Psoas muscle (tissue), 8 donors: ENCODE data around the gene CCDC57. TPM values are rescaled to one million over a fixed set of nuclear protein-coding genes. Genes with fewer than 3 reads are reported as not detected.
"Not testable (repeated sequence)": the region's sequence is repeated elsewhere in the genome, so short reads cannot be mapped to it uniquely, and the experiment has no call there.

Experiments
- ATAC-seq, 4 donors: fragments of 200-7000 bp; cut with Tn5 transposase; one replicate each; pipeline ENCODE4 v1.9.1; 2020; ENCODE audit warnings: moderate library complexity in 3 of 4, mild to moderate bottlenecking in 2 of 4
- DNase-seq, 2 donors: peaks; one replicate each; pipeline ENCODE4 v3.0.0-alpha.2; 2020
- H3K27ac ChIP-seq: fragments of 200-600 bp; one replicate; pipeline ENCODE4 v1.8.0; 2022
- H3K27me3 ChIP-seq, 3 donors: fragments of 200-600 bp in 1 of 3; one replicate each; pipeline versions ENCODE4 v1.6.1 to v1.8.0; 2013 to 2022; ENCODE audit warnings: low read length in 2 of 3, mild to moderate bottlenecking in 2 of 3, moderate library complexity in 1 of 3; ENCODE audit not compliant: insufficient read depth in 3 of 3
- H3K36me3 ChIP-seq, 2 donors: fragments of 200-600 bp in 1 of 2; one replicate each; pipeline versions ENCODE4 v1.6.1 to v1.8.0; 2013 to 2022; ENCODE audit warnings: low read depth in 1 of 2, mild to moderate bottlenecking in 1 of 2, moderate library complexity in 1 of 2; ENCODE audit not compliant: insufficient read depth in 1 of 2
- H3K4me1 ChIP-seq: fragments of 200-600 bp; one replicate; pipeline ENCODE4 v1.8.0; 2022
- H3K4me3 ChIP-seq: fragments of 200-600 bp; one replicate; pipeline ENCODE4 v1.8.0; 2022; ENCODE audit warnings: mild to moderate bottlenecking
- H3K9me3 ChIP-seq: fragments of 200-600 bp; one replicate; pipeline ENCODE4 v1.8.0; 2022
- CTCF ChIP-seq: fragments of 200-600 bp; IDR thresholded peaks from one replicate; pipeline ENCODE4 v1.8.0; 2022; ENCODE audit warnings: antibody characterized with exemption
- WGBS, 3 donors: extraction: QIAGEN DNeasy Blood & Tissue Kit; methylation state at CpG; one replicate each; pipeline versions ENCODE4 v1.1.6 to v1.1.7; 2013; 5-methylcytosine and 5-hydroxymethylcytosine counted together
- intact Hi-C, 2 donors: fragments of 100-400 bp; cut with DNase I; formaldehyde crosslinking; loops; one replicate each; pipeline versions ENCODE4 v1.11.0 to v1.14.2; 2022
- polyA plus RNA-seq, 3 donors: library from polyadenylated mRNA; stranded (reverse); fragments of 200-250 nt; gene quantifications; one replicate each; pipeline ENCODE4 v1.2.3, GENCODE V29; 2013
- total RNA-seq, 4 donors: library from RNA; stranded (reverse); fragmentation: NEBNext Ultra II Directional in 2 of 4; extraction: Animal tissue kit (Norgen Biotek cat#: 25700) in 2 of 4; gene quantifications; one replicate each; pipeline versions ENCODE4 v1.2.1 to v1.2.4, GENCODE V29; 2021 to 2023
- donor health status: healthy with polysubstance abuse.
- donor health status: DM: no; HTN: no; CAD: no; lungs with moderate emphysema.
- donor health status: Bipolar disorder and iron deficiency.
- donor health status: healthy.
- donor health status: DM: yes; HTN: yes; CAD: no.
- donor health status: DM: no; HTN: no; CAD: no.
- donor health status: DM: no; HTN: no; CAD: no.
- donor health status: DM: yes; HTN: yes; CAD: no.

CCDC57 gene
- total and polyA plus RNA-seq, 7 donors, result 7.2 to 15.3 (median 11.1) TPM

GRCh38 chr17:82148011-82148410, 64.6 kb downstream of the CCDC57 start:
- Histone ChIP-seq H3K27me3 (no peaks in the 10 kb centered on the region), H3K4me3 (no peak overlapping the region), H3K36me3 (no peaks in the 10 kb centered on the region), H3K4me1 (peaks cover 12% of the 10 kb centered on the region), H3K9me3 (no peaks in the 10 kb centered on the region), H3K27ac (no peak overlapping the region)
- intact Hi-C loops, result no loop called here
- TF ChIP-seq CTCF, result no peak
- ATAC-seq (no peak), DNase-seq (no peak)
- WGBS, 3 donors, result 93 to 100% (median 100%) methylated on average over 1 of the region's 1 CpG

GRCh38 chr17:82146663-82147654, 65.7 kb downstream of the CCDC57 start:
- no peaks in the 10 kb centered on the region for H3K36me3 ChIP-seq
- H3K4me1 ChIP-seq, result peaks cover 2% of the 10 kb centered on the region
- H3K4me3 ChIP-seq, result no peak overlapping the region
- 86 to 90% (median 88%) methylated on average over 18 of the region's 18 CpGs for WGBS, 3 donors
- no peak for TF ChIP-seq CTCF
- intact Hi-C loops, result no loop called here
- no peak overlapping the region for H3K27ac ChIP-seq
- H3K27me3 ChIP-seq, result no peaks in the 10 kb centered on the region
- DNase-seq, result no peak
- ATAC-seq, result no peak
- H3K9me3 ChIP-seq, result no peaks in the 10 kb centered on the region

GRCh38 chr17:82145550-82146155, 67.0 kb downstream of the CCDC57 start:
- H3K9me3 ChIP-seq, result no peaks in the 10 kb centered on the region
- no peaks in the 10 kb centered on the region for H3K36me3 ChIP-seq
- H3K27me3 ChIP-seq, result no peaks in the 10 kb centered on the region
- no peak for TF ChIP-seq CTCF
- no peaks in the 10 kb centered on the region for H3K4me1 ChIP-seq
- ATAC-seq (no peak), DNase-seq (no peak)
- H3K4me3 ChIP-seq, result no peak overlapping the region
- intact Hi-C loops, result no loop called here
- H3K27ac ChIP-seq, result no peak overlapping the region
- 96 to 97% (median 97%) methylated on average over 13 of the region's 13 CpGs for WGBS, 3 donors

- H3K27ac ChIP-seq, result no peak overlapping the region
- no peaks in the 10 kb centered on the region for H3K27me3 ChIP-seq
- 90 to 93% (median 92%) methylated on average over 8 of the region's 8 CpGs for WGBS, 3 donors
- intact Hi-C loops, result no loop called here
- ATAC-seq (no peak), DNase-seq (no peak)
- no peaks in the 10 kb centered on the region for H3K9me3 ChIP-seq
- no peaks in the 10 kb centered on the region for H3K36me3 ChIP-seq
- no peak overlapping the region for H3K4me3 ChIP-seq
- TF ChIP-seq CTCF, result no peak
- H3K4me1 ChIP-seq, result no peaks in the 10 kb centered on the region
Observed at GRCh38 chr17:82143333-82143732, 69.3 kb downstream of the CCDC57 start.

GRCh38 chr17:82139961-82140360, 72.7 kb downstream of the CCDC57 start:
- H3K4me1 ChIP-seq, H3K36me3 ChIP-seq, H3K4me3 ChIP-seq, H3K27ac ChIP-seq, ATAC-seq, DNase-seq, H3K27me3 ChIP-seq, H3K9me3 ChIP-seq, intact Hi-C loops: not testable (repeated sequence)
- 90 to 93% (median 91%) methylated on average over 10 of the region's 10 CpGs for WGBS, 3 donors
